Nucleus accumbens (tissue), 56 donors: ENCODE measurements around the gene SLC25A51.
"Not testable (repeated sequence)": the region's sequence is repeated elsewhere in the genome, so short reads cannot be mapped to it uniquely, and the experiment has no call there.

Experiments
- DNase-seq, 56 donors: peaks; one replicate each; lab custom pipeline; 2025; lab: John Stamatoyannopoulos, UW

The SLC25A51 gene

DNA sequence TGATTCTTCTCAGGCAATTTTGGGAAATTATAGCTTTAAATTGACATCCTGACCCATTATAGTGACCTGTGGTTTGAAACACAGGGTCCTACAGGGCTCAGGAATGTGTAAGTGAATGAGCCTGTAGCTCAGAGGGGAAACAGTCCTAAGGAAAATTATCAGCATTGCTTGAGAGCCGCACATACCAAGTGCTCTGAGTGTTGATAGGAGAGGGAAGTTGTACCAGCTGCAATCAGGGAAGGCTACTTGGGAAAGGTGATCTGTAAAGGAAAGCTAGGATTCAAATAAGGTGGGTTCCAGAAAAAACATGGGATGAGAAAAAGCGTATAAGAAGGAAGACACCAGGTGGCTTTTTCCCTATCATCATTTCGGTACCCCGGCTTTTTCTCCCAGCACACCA, 4.4 kb upstream of the SLC25A51 start:
- DNase-seq: no peak

DNA sequence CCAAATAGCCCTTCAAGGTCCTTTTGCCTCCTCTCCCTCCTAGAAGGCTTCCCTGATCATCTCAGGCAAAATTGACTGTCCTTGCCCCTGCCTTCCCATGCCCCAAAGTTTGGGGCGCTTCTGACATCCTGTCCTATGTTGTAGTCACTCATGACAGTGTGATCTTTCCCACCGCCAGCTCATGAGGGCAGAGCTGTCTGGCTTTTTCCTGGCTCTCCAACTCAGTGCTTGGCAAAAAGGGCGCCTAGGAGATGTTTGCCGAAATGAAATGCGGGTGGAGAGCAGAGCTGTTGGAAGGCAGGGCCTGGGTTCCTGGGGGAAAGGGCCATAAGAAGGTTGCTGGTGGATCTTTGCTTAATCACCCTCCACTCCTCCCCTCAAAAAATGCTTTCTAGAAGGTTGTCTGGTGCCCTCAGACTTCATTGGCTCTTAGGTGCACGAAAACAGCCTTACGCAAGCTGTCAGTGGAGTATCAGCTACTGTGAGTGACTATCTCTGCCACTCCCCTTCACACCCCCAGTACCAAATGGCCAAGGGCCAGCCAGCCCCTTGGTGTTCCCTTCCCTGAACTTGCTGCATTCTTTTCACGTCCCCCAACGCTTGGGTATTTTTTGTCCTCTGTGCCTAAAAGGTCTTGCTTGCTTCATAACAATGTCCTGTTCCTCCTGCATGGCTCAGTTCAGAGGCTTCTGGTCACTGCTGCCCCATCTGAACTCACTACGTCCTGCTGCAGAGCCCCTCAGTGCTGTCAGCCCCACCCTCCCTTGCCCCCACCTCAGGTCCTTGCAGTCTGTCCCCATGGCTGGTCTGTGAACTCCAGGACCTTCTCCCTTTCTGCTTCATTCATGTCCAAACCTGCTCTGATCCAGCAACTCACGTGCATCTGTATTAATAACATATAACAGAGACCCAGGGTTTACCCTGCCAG, 2.6 kb upstream of the SLC25A51 start:
- DNase-seq: no peak

DNA sequence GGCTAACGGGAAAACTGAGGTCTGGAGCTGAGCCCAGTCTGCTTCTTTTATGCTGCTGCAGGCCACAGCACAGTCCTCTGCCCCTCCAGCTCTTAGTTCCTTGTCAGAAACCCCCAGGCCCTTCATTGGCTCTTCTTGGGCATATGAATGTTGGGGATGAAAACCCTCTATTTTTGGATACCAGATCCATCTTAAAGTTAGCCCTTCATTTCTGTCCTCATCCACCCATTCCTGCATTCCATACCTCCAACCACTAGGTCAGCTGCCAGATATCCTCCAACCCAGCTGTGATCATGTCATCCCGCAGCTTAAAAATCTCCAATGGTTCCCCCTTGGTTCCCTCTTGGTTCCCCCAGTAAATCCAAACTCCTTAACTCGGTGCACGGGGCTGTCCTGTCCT, 1.8 kb upstream of the SLC25A51 start:
- DNase-seq: no peak

DNA sequence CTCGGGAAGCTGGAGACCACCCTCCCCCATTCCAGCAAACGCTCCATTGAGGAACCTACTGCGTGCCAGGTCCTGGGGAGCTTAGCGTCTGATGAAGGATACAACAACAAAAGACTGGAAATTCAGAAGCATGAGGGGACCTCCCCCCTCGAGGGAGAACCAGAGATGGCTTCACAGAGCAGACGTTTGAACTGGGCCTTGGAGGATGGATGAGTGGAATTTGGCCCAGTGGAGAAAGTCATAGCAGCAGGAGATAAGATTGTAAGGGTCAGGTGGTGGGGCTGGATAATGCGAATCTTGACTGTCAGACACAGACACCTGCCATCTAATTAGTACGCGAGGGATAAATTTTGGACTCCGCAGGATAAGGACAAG, 1.2 kb upstream of the SLC25A51 start:
- no peak for DNase-seq

DNA sequence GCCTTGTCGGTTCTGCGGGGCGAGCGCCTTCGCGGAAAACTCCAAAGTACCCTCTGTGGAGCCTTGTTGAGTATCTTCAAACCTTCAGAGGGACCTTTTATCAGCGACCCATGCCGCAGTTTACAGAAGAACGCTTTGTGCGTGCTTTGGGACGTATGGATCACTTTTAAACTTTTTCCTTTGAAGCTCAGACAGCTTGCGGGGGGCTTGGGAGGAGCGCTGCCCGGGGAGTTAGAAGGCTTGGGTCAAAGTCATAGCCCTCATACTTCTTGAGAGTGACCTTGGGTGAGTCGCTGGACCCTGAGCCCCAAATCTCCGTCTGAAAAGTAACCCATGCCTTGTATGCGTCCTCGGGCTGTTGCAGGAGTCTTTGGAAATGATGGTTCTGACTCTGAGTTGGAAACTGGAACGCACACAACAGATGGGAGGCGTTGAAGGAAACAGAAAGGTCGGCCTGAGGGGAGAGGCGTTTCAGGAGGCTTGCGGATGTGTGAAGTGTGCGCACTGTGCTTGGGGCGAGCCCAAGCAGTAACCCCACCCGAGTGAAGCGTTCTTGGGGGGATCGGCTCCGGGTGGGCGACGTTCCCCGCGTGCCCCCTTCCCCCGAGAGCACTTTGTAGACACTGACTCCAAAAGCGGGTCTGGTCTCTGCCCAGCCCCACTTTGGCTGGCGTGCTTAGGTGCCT, 661 bp upstream of the SLC25A51 start:
- no peak for DNase-seq

DNA sequence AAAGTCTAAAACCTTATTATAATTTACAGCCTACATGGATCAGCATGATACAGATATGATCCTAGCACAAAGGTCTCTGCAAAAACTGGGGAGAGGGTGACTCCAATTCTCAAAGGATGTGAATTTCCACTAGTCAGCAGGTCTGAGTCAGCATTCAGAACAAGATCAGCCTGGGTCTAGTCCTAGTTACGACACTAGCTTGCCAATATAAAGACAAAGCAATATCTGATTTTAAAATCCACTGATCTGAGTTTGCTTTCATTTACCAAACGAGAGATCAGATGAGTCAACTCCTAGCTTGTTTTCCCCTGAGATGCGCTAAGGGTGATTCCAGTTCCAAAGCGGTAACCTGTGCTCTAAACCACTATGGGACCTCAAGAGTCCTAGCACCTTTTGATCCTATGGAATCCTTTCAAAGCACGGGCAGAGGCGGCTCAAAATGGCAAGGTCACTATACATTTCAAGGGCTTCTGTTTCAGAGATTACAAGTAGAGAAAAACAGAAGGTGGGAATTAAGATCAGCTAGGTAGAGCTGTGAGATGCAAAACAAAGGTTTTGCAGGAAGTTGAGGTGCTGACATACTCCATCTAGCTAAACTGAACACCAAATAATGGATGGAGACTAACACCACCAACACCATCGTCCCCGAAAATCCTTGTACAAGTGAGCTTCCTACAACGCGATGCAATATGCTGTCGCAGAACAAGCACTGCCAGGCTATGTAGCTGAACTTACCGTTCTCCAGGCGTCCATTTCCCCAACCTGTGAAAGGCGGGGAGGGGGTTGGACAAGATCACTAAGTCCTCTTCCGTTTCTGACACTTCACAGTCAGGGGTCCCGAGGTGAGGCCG, 906 bp downstream of the SLC25A51 start:
- DNase-seq: no peak

DNA sequence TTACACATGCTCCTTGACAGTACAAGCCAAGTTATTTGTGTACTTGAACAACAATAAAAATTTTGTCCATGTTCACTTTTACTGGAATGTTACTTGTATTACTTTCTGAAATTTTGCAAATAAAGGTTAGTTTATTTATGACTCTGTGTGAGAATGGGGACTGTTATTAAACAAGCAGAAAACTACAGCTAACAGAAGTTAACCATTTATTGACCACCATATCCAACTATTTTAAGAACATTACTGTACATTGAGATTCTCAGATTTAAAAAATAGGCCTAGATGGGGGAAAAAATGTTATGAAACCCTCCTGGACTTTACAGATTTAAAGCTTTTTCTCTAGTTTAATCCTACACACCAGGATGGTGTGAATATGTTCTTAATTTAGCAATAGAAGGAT, 1.8 kb downstream of the SLC25A51 start:
- DNase-seq: no peak

DNA sequence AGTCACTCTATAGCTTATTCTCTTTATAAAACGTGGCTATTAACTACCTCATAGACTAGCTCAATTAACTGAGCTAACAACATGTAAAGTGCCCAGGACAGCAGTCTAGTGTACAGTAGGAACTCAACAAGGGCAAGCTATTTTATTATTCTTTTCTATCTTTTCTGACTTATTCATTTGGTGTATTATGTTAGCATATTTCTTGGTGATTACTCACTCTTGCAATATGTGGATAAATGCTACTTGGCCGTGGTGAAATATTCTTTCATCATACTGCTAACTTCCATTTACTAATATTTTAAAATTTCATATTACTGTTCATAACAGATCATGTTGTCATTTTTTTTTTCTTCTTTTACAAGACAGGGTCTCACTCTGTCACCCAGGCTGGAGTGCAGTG, 4.9 kb downstream of the SLC25A51 start:
- DNase-seq: no peak

DNA sequence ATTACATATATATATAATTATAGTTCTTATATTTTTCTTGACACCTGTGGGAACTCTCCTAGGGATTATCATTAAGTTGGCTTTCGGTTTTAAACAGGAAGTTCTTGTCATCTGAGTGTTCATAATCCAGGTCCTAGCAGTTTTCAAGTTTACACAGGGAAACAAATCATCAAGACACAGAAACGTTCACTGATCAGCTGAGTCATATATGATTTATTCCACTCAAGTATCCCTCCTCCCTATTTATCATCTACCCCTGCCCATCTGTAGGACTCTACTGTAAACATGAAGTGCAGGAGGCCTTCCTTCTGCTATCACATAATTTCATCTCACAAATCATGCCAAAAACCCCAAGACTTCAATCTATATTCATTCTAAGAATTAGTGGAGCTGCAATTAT, 6.3 kb downstream of the SLC25A51 start:
- no peak for DNase-seq

DNA sequence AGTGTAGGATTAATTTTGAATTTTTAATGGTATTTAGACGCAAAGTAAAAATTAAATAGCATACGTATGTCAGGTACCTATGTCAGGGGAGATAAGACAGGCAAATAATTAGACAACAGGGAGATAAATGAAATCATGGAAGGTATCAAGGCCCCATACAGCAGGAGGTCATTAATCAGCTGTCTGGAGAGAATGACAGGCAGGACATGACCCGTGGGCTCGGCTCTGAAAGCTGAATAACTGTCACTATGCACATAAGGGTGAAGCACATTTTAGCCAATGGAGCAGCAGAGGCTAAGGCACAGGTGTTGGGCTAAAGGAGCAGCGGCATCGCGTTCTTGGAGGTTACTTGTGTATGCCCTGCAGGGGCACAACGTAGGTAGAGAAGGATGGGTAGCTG, 11.9 kb downstream of the SLC25A51 start:
- DNase-seq: no peak

DNA sequence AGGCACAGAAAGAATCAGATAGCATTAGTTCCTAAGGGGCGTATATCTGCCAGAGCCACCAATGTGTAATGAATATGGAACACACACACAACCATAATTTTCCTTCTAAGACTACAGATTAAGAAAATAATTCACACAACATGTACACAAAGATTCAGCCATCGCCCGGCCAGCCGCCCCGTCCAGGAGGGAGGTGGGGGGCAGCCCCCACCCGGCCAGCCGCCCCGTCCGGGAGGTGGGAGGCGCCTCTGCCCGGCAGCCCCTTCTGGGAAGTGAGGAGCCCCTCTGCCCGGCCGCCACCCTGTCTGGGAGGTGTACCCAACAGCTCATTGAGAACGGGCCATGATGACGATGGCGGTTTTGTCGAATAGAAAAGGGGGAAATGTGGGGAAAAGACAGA, 12.9 kb downstream of the SLC25A51 start:
- not testable (repeated sequence) for DNase-seq

DNA sequence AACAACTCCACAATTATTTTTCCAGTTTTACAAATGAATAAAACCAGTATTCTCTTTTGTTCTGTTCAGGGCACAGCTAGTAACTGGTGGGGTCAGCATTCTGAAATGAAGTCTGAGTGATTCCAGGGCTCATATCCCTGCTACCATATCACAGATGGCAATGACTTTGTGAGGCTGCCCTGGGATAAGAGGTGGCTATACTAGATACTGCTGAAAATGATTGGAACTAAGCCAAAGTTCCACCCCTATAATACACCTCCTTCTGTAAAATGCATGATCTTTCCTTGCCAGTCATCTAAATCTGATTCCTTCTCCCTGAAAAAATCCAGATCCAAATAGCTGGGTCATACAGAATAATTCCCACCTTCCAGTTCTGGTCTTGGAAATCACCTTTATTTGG, 14.4 kb downstream of the SLC25A51 start:
- DNase-seq: no peak

DNA sequence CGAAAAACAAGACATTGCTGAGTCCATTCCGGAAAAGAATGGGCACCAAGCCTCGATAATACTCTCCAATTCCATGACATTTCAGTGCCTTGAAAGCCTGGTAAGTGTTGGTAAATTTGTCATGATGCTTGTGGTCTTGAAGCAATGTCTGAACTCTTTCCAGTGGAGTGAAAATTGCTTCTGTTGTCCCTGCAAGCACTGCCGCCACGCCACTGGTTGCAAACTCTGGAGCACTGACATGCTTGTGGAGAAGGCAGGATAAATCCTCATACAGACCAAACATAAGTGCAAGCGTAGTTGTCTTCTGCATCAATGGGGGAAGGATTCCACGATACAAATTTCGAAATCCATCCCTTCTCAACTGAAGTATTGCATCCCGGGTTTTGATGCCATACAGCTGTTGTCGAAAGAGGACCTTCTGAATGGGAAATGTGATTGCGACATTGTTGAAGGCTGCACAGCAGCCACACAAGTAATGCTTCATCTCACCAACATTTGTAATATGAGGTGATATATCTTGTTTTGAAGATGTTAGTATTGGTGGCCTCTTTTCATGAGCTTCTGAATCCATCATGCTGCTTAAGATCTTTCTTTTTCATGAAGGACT, 15.8 kb downstream of the SLC25A51 start:
- DNase-seq: not testable (repeated sequence)

DNA sequence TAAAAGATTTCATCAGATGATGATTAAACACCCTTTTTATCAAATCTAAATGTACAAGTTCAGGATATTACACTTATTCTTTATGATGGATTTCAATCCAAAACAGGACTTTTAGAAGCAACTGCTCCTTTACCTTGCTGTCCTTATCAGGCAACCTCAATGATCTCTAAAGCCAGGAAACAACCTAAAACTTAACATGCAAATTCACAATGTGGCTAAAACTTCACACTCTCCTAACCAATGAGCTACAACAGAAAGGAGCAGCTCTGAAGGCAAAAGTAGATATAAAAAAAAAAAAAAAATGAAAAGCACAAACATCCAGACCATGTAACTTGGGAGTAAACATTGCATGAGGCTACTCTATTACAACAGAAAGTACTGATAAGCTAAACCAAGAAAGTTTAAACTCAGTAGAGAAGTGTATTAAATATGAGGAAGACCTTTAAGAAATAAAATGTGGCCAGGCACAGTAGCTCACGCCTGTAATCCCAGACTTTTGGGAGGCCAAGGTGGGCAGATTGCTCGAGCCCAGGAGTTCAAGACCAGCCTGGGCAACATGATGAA, 22.9 kb downstream of the SLC25A51 start:
- DNase-seq: no peak

DNA sequence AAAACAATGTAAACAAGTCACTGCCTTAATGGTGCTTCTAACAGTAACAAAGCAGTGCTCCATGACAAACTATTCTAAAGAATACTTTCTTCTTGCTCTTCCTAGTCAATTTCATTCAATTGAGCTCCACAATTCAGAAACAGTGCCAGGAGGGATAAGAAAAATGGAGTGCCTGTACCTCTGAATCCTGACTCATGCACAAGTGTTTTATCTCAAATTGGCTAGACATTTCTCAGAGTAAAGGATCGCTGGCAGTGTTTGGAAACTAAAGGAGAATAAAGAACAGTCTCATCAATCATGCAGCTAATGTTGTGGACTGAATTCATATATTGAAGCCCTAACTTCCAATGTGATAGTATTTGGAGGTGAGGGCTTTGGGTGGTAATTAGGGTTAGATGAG, 27.6 kb downstream of the SLC25A51 start:
- DNase-seq: no peak

DNA sequence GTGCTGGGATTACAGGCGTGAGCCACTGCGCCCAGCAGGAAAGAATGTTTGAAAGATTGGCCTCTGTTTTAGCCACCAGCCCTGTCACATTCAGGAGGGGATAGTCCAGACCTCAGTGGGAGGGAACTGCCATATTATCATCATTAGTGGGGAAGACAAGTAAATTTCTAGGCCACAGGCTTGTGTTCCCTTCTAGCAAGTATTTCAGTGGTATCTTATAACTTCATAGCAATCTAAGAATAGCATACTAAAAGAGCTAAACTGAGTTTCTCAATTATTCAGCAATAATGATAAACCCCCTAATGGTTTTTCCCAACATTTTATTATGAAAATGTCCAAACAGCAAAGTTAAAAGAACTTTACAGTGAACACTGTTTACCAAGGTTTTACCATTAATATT, 30.0 kb downstream of the SLC25A51 start:
- DNase-seq: no peak

DNA sequence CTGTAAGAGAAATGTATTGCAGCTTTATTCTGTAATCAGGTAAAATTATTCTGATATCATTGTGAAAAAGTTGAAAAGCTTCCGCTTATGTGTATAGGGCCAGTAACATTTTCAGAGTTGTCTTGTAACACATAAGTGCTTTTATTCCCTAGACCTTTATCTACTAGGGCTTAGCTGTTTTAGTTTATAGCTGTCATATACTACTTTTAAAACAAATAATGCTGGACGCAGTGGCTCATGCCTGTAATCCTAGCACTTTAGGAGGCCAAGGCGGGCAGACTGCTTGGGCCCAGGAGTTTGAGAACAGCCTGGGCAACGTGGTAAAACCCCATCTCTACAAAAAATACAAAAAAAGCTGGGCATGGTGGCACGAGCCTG, 33.1 kb downstream of the SLC25A51 start:
- DNase-seq: no peak

DNA sequence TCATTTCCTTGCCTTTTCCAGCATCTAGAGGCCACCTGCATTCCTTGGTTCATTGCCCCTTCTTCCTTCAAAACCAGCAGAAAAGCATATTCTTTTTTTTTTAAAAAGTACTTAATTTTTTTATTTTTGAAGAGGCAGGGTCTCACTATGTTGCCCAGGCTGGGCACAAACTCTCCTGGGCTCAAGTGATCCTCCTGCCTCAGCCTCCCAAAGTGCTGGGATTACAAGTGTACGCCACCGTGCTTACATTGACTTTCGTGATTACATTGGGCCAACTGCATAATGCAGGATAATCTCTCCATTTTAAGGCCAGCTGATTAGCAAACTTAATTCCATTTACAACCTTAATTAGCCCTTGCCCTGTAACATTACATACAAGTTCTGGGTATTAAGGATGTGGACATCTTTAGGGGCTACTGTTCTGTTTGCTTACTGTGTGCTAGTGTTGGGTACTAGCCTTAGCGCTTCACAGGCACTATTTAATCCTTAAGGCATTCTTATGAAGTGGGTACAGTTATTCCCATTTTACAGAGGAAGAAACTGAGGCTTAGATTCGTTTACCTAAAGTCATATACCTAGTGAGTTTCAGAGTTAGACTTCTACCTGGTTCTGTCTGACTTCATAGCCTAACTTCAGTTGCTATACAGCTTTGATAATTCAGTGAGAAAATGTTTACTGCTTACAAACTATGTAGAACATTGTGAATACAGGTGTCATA, 33.7 kb downstream of the SLC25A51 start:
- no peak for DNase-seq

DNA sequence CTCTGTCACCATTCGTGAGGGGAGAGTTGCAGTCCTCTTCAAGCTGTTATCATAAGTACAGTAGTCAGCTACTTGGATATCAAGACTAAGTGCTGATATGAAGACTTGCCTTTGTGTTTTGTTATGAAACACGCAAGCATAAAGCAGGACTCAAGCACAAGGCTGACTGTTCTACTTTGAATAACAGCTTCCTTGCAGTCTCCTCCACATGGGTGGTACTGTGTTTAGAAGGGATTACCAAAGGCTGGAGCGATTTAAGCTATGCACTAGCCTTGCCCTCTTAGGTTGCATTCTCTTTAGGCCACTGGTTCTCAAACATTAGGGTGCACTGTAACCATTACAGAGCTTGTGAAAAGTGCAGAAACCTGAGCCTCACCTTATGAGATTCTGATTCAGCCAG, 41.4 kb downstream of the SLC25A51 start:
- DNase-seq: no peak

DNA sequence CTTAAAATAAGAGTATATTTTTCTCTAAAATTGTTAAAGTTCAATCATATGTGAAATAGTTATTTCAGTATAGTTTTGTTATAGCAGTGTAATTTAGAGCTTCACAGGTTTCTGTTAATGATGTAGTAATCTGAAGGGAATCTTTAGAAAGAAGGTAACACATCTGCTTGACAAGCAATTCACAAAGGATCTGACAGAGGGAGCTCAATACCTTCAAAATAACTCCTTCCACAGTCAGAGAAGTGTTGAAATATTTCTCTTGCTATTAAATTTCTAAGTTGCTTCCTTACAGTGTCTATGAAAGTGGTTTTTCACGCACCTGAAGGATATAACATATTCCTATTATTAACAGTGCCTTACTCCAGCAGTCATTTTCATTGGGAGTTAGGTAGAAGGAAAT, 44.9 kb downstream of the SLC25A51 start:
- DNase-seq: no peak
